GM23338 (cell line): ENCODE results near the gene PLD1.

Experiments used
- EZH2 ChIP-seq: fragments of 200-600 bp; sonication (generic); IDR thresholded peaks from one replicate; pipeline ENCODE4 v1.8.0; 2017; ENCODE audit warnings: antibody characterized with exemption, mild to moderate bottlenecking, low read depth; ENCODE audit not compliant: unreplicated experiment
- EZH2phosphoT487 ChIP-seq: fragments of 200-600 bp; sonication (generic); IDR thresholded peaks from one replicate; pipeline ENCODE4 v1.8.1; 2018; ENCODE audit warnings: antibody characterized with exemption; ENCODE audit not compliant: unreplicated experiment
- TF ChIP-seq, protein P1 (sequence below), 2 experiments: fragments of 200-600 bp in 1 of 2; sonication (generic) in 1 of 2; conservative IDR thresholded peaks; 2 replicates each; pipeline versions ENCODE4 v1.5.1 to v1.6.1; 2016 to 2017; ENCODE audit warnings: antibody characterized with exemption in 2 of 2, low read depth in 2 of 2, mild to moderate bottlenecking in 2 of 2, moderate library complexity in 1 of 2

DNA sequence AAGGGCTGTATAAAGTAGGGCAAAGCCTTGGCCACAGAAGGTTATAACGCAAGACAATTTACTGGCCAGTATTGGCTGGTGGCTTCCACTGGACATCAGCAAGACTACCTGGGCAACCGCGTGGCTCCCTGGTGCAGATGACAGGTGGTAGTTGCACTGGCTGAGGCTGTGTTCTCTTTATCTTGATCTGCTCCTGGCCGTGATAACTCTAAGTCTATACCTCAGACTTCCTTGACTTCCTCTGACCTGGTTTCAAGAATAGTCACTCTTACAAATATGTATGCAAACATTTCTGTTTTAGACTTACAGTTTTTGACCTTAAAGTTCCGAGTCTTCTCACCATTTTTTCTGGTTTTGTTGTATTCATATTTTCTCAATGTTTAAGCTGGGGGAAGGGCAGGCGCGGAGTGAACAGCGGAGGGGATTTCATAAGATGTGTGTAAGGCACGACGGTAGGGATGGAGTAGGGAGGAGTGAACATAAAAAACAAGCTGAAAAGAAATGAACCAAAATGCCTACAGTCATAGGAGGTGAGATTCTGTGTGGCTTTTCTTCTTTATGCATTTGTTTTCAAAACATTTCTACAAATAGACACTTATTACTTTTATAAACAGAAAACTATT is 17.7 kb upstream of the PLD1 start:
- TF ChIP-seq, protein P1, sequence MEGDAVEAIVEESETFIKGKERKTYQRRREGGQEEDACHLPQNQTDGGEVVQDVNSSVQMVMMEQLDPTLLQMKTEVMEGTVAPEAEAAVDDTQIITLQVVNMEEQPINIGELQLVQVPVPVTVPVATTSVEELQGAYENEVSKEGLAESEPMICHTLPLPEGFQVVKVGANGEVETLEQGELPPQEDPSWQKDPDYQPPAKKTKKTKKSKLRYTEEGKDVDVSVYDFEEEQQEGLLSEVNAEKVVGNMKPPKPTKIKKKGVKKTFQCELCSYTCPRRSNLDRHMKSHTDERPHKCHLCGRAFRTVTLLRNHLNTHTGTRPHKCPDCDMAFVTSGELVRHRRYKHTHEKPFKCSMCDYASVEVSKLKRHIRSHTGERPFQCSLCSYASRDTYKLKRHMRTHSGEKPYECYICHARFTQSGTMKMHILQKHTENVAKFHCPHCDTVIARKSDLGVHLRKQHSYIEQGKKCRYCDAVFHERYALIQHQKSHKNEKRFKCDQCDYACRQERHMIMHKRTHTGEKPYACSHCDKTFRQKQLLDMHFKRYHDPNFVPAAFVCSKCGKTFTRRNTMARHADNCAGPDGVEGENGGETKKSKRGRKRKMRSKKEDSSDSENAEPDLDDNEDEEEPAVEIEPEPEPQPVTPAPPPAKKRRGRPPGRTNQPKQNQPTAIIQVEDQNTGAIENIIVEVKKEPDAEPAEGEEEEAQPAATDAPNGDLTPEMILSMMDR (conservative IDR thresholded peaks at IDR 0.05; ENCODE audit: low read depth in 2 of 2), result no peak
- no peak for TF ChIP-seq EZH2
- TF ChIP-seq EZH2phosphoT487, result no peak
